ENCODE data around the gene ARID5B.

Gene ARID5B

GRCh38 chr10:61871487-61871886 lies 30.0 kb upstream of the ARID5B start:
- H3K4me3 ChIP-seq (ENCODE audit: low read length), result no peak overlapping the region
- no peak for TF ChIP-seq ZNF274 (IDR thresholded peaks at IDR 0.05; ENCODE audit: low read depth, low read length)

- no peak for TF ChIP-seq ZNF274 (IDR thresholded peaks at IDR 0.05; ENCODE audit: low read depth, low read length)
- H3K4me3 ChIP-seq (ENCODE audit: low read length), result no peak overlapping the region
These were observed 23.4 kb upstream of the ARID5B start for GRCh38 chr10:61877887-61878739.

DNA sequence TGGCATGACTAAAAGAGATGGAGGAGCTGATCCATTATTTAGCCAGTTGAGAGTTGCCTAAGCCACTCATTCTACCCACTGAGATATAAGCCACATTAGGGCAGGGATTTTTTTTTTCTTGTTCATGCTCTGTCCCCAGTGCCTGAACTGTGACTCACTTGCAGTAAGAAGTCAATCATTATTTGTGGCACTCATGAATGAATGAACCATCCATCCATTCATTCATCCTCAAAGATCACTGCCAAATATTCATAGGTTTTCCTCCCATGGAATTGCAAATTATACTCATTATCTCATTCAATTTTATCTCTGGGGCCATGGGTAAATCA lies 22.8 kb upstream of the ARID5B start:
- no peak overlapping the region for H3K4me3 ChIP-seq (ENCODE audit: low read length)
- TF ChIP-seq ZNF274 (IDR thresholded peaks at IDR 0.05; ENCODE audit: low read depth, low read length), result no peak

DNA sequence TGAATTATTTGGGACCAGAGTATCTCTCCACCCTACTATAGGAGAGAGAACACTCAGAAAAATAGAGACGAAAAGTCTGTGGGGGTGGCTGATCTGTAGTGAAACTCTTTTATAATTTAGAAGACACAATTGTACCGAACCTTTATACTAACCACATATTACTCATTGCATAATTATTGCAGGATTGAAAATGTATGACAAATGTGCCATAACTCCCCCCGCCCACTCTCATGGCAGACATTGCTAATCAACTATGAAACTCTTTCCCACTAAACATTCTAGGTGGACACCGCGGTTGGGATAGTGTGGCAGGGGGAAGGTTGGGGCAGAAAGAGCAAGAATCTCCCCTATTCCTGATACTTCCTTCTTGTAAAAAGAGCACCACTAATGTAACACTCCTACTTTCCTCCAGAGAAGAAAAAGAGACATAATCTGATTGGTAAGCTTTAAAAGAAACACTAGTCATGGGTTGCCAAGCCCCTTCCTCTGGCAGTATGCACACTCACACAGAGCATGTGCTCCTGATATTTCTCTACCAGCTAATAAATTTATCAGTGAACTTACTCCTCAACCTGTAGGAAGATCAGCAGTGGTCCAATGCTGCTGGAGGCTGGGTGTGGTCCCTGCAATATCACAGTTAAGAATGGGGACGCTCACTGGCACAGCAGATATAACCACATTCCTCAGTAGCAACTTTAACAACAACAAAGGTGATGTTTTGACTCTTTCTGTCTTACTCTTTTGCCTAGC lies 18.7 kb upstream of the ARID5B start:
- no peak for TF ChIP-seq ZNF274 (IDR thresholded peaks at IDR 0.05; ENCODE audit: low read depth, low read length)

DNA sequence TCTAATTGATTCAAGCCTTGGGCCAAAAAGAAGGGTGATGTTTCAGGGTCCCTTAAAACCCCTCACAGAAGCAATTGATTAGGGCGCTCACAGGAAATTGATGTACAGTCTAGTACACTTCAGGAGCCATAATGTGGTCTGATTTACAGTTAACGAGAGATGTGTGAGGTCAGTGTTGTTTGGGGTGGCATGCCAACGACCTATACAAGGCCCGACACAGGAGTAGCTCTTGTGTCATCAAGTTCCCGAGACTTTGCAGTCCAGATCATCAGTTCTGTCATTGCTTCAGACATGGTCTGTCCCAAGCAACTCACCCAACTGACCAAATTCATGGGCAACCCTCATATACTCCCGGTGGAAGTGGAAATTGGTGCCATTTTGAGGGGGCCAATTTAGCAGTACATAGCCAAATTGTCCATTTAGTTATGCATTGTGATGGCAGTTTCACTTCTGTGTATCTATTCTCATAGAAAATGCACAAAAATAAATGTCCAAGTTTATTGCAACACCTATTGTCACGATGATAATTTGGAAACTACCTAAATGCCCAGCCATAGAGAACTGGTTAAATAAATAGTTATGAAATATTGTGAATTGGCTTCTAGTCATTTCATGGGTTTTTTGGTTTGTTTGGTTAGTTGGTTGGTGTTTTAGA lies 18.0 kb upstream of the ARID5B start:
- TF ChIP-seq ZNF274 (IDR thresholded peaks at IDR 0.05; ENCODE audit: low read depth, low read length), result no peak

More for the DNA sequence above, 18.7 kb upstream of the ARID5B start:
- no peak overlapping the region for H3K4me3 ChIP-seq (ENCODE audit: low read length)

DNA sequence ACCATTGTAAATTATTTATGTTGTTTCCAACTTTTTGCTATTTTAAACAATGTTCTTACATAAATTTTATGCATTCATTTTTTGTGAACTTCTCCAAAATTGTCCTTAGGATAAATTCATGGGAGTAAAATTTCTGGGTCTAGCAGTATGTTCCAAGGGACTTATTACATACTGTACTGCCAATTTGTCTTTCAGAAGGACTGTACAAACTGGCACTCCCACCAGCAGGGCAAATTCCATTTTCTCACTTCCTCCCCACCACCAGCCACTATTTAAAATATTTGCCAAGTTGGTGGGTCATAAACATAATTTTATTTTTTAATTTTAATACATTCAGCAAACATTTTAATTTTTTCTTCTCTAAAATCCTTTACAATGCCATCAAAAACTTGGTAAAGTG lies 13.7 kb upstream of the ARID5B start:
- TF ChIP-seq ZNF274 (IDR thresholded peaks at IDR 0.05; ENCODE audit: low read depth, low read length), result no peak

More for the DNA sequence above, 18.0 kb upstream of the ARID5B start:
- no peak overlapping the region for H3K4me3 ChIP-seq (ENCODE audit: low read length)

DNA sequence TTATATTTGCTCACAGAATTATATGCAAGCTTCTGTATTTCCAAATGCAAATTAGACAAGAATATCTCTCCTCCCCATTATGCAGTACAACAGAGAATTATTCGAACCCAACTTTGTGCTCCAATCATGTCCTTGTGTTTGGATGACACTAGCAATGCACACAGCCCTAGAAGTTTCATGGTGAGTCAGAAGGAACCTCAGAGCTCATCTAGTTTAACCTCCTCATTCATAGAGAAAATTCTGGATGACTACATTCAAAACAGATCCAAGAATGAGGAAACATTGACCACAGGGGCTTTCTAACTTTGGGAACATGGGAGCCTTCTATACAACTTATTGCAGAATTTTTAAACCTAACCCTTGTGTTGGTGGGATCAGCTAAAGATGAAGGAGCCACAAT lies 12.8 kb upstream of the ARID5B start:
- TF ChIP-seq ZNF274 (IDR thresholded peaks at IDR 0.05; ENCODE audit: low read depth, low read length), result no peak

More for the DNA sequence above, 13.7 kb upstream of the ARID5B start:
- no peak overlapping the region for H3K4me3 ChIP-seq (ENCODE audit: low read length)

DNA sequence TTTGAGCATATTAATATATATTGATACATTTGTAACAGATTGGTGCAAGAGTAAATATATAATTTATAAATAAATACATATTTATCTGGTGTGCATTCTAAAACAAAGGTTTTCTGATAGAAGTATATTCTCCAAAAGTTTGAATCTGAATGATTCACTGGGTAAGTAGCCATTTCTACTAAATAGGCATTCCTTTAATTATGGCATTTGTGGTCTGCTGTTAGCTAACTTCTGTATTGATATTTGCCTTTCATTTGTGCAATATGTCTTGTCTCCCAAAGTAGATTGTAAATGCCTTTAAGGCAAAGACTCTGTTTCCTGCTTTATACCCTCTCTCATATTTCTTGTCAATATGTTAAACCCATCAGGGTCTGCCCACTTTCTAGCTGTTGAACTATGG lies 11.1 kb upstream of the ARID5B start:
- no peak overlapping the region for H3K4me3 ChIP-seq (ENCODE audit: low read length)
- TF ChIP-seq ZNF274 (IDR thresholded peaks at IDR 0.05; ENCODE audit: low read depth, low read length), result no peak

More for the DNA sequence above, 12.8 kb upstream of the ARID5B start:
- H3K4me3 ChIP-seq (ENCODE audit: low read length), result no peak overlapping the region

- TF ChIP-seq ZNF274 (IDR thresholded peaks at IDR 0.05; ENCODE audit: low read depth, low read length), result no peak
- H3K4me3 ChIP-seq (ENCODE audit: low read length), result no peak overlapping the region
These were observed 10.6 kb upstream of the ARID5B start for GRCh38 chr10:61890881-61891409.

GRCh38 chr10:61891906-61892585 lies 9.5 kb upstream of the ARID5B start:
- H3K4me3 ChIP-seq (ENCODE audit: low read length), result no peak overlapping the region
- TF ChIP-seq ZNF274 (IDR thresholded peaks at IDR 0.05; ENCODE audit: low read depth, low read length), result no peak

- TF ChIP-seq ZNF274 (IDR thresholded peaks at IDR 0.05; ENCODE audit: low read depth, low read length), result no peak
- H3K4me3 ChIP-seq (ENCODE audit: low read length), result no peak overlapping the region
These were observed 8.5 kb upstream of the ARID5B start for GRCh38 chr10:61892961-61893360.

DNA sequence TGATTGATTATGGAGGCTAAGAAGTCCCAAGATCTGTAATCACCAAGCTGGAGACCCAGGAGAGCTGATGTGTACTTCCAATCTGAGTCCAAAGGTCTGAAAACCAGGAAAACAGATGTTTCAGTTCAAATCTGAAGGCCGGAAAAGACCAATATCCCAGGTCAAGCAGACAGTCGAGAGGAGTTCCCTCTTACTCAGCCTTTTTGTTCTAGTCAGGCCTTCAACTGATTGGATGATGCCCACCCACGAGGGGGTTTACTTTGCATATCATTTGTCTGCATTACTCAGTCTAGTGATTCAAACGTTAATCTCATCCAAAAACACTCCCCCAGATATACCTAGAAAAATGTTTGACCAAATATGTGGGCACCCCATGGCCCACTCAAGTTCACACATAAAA lies 7.4 kb upstream of the ARID5B start:
- no peak overlapping the region for H3K4me3 ChIP-seq (ENCODE audit: low read length)
- TF ChIP-seq ZNF274 (IDR thresholded peaks at IDR 0.05; ENCODE audit: low read depth, low read length), result no peak

- TF ChIP-seq ZNF274 (IDR thresholded peaks at IDR 0.05; ENCODE audit: low read depth, low read length), result no peak
- no peak overlapping the region for H3K4me3 ChIP-seq (ENCODE audit: low read length)
These were observed 5.5 kb upstream of the ARID5B start for GRCh38 chr10:61895898-61896600.

Data from GM08714 (cell line).